Neural crest cell (in vitro differentiated cells): Measurements from ENCODE around the gene THNSL1. TPM values are rescaled to one million over a fixed set of nuclear protein-coding genes. Genes with fewer than 3 reads are reported as not detected.
"Not testable (repeated sequence)": the region's sequence is repeated elsewhere in the genome, so short reads cannot be mapped to it uniquely, and the experiment has no call there.

Experiments used
- DNase-seq: peaks from one replicate; pipeline ENCODE4 v3.0.0; 2021; ENCODE audit warnings: low read depth, mixed read lengths, low spot score
- H3K27ac Mint-ChIP-seq: one replicate; pipeline ENCODE4 v1.8.0; 2021; ENCODE audit warnings: mild to moderate bottlenecking, mixed read lengths; ENCODE audit not compliant: unreplicated experiment
- H3K27me3 Mint-ChIP-seq: 2 replicates; pipeline ENCODE4 v1.8.0; 2021; ENCODE audit warnings: low read depth, mild to moderate bottlenecking, mixed read lengths
- H3K36me3 Mint-ChIP-seq: 2 replicates; pipeline ENCODE4 v1.8.0; 2021; ENCODE audit warnings: low read depth, mild to moderate bottlenecking, mixed read lengths
- H3K4me1 Mint-ChIP-seq: 2 replicates; pipeline ENCODE4 v1.8.0; 2021; ENCODE audit warnings: mixed read lengths
- H3K4me3 Mint-ChIP-seq: one replicate; pipeline ENCODE4 v1.8.0; 2021; ENCODE audit warnings: mild to moderate bottlenecking, mixed read lengths
- H3K9me3 Mint-ChIP-seq: 2 replicates; pipeline ENCODE4 v1.8.0; 2021; ENCODE audit warnings: mixed read lengths
- CTCF ChIP-seq: fragments of 200-600 bp; sonication (generic); conservative IDR thresholded peaks from 2 replicates; pipeline ENCODE4 v1.5.0; 2021; ENCODE audit warnings: antibody characterized with exemption, mild to moderate bottlenecking
- long read RNA-seq: library from polyadenylated mRNA; unstranded; transcript quantifications from one replicate; pipeline ENCODE4 v2.0.0, GENCODE V29; 2020
- total RNA-seq: library from RNA; stranded (reverse); gene quantifications from 2 replicates; pipeline ENCODE4 v1.2.1, GENCODE V29; 2021

THNSL1 gene
- total RNA-seq: 6.3 and 6.5 TPM in 2 replicates
- long read RNA-seq, transcript THNSL1-201 (3 exons, 3,691 nt): major isoform, 34 of 46 reads
- long read RNA-seq, transcript THNSL1-202 (3 exons, 3,788 nt): minor isoform, 11 of 46 reads
- long read RNA-seq, partial matches to known transcripts: 0 of 46 reads
- long read RNA-seq, other reads (novel, unspliced or antisense): 1 of 46 reads

DNA sequence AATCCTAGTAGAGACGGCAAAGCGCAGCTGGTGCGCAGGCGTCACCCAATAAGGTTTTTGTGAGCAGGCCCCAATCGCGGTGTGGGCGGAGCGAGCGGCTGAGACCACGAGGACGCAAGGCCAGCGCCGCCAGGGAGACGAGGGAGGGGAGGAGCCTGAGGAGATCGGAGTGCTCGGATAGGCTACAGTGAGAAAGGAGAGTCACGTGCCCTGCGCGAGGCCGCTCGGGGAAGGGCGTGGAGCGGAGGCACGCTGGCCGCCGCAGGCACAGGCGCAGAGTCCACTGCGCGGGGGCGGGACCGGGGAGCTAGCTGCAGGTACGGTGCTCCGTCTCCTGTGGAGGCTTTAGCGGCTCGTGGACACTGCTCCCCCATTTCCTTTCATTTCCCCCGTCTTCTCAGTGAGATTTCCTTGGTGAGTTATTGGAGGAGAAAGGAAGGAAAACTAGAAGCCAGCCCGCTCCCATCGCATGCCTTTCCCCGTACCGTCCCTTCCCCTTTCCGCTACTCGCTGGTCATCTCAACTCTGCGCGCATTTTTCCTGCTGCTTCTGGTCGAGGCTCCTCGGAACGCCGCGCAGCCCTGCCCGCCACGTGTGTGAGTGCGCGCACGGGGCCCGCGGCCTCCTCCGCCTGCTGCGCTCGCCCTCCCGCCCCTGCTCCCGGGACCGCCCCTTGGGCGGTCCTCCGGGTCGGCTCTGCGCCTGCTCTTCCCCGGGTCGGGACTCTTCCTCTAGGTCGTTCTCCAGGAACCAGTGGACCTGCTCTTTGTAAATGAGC is at the start of gene THNSL1:
Gene THNSL1 (plus strand): TSS at position 237 of the 778 bp plus-strand sequence. CDS start 6,612 bp downstream, outside the sequence.
- peaks cover 7% of the 10 kb centered on the region for H3K36me3 Mint-ChIP-seq
- H3K27me3 Mint-ChIP-seq: no peaks in the 10 kb centered on the region
- peak within 1 kb of the TSS; percentile 92 for H3K4me3 Mint-ChIP-seq
- no peak for TF ChIP-seq CTCF
- H3K9me3 Mint-ChIP-seq: peaks cover 5% of the 10 kb centered on the region
- peak; percentile 92 for DNase-seq
- peak within 1 kb of the TSS; percentile 98 for H3K27ac Mint-ChIP-seq
- H3K4me1 Mint-ChIP-seq: peaks cover 31% of the 10 kb centered on the region

DNA sequence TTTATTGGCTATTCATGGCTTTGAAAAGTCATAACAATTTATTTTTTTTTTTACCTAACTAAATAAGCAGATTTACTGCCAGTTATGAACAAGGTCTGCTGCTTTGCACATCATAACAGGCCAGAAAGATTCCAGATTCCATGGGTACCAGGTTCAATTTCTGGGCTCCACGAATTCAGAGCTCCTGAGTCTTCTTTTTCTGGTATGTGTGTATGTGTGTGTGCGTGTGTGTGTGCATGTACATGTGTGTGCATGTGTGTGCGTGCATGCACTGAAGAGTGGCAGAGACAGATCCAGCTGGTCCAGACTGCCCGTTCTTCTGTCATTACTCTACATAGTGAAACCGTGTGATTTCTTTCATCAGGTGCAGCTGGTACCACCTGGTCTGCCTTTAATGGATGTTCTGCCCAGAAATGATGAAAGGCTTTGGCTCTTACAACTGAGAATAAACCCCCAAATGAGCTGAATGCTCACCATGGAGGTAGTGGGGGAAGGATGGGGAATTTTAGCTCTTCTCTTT is 49.4 kb upstream of the THNSL1 start:
- TF ChIP-seq CTCF: no peak
- Mint-ChIP-seq H3K36me3 (no peaks in the 10 kb centered on the region), H3K4me1 (no peaks in the 10 kb centered on the region)

DNA sequence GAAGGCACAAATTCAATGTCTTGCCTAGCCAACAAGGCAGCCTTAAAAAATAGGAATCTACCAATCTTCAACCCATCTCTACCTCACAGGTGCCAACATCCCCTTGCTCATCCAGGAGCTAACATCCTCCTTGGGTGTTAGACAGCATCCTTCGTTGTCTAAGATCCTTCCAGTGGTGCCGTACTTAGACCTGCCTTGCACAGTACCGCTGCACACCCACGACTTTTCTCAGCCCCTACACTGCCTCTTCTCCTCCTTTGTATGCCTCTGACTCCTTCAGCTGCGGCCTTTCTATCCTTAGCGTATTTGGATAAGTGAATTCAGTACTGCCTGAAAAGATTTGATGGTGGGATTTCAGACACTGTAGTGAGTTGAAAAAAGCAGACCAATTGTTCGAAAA is 48.1 kb upstream of the THNSL1 start:
- H3K9me3 Mint-ChIP-seq: no peaks in the 10 kb centered on the region
- no peak overlapping the region for H3K4me3 Mint-ChIP-seq
- no peak for DNase-seq
- no peaks in the 10 kb centered on the region for H3K4me1 Mint-ChIP-seq
- TF ChIP-seq CTCF: no peak
- H3K27me3 Mint-ChIP-seq: no peaks in the 10 kb centered on the region
- H3K36me3 Mint-ChIP-seq: no peaks in the 10 kb centered on the region
- no peak overlapping the region for H3K27ac Mint-ChIP-seq

More for the DNA sequence above, 49.4 kb upstream of the THNSL1 start:
- no peak for DNase-seq
- Mint-ChIP-seq H3K27ac (no peak overlapping the region), H3K9me3 (no peaks in the 10 kb centered on the region), H3K27me3 (no peaks in the 10 kb centered on the region), H3K4me3 (no peak overlapping the region)

DNA sequence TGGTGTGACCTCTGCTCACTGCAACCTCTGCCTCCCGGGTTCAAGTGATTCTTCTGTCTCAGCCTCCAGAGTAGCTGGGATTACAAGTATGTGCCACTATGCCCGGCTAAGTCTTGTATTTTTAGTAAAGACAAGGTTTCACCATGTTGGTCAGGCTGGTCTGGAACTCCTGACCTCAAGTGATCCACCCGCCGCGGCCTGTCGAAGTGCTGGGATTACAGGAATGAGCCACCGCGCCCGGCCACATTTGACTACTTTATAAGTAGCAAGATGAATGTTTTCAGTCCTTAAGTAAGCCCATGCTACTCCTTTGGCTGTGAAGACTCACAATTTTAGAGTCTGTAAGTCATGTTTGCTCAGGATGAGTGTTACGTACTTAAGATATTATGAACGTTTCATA is 47.5 kb upstream of the THNSL1 start:
- H3K27me3 Mint-ChIP-seq, H3K27ac Mint-ChIP-seq, H3K36me3 Mint-ChIP-seq, DNase-seq, H3K4me3 Mint-ChIP-seq, H3K4me1 Mint-ChIP-seq, H3K9me3 Mint-ChIP-seq: not testable (repeated sequence)

- H3K36me3 Mint-ChIP-seq: no peaks in the 10 kb centered on the region
- no peaks in the 10 kb centered on the region for H3K4me1 Mint-ChIP-seq
- H3K4me3 Mint-ChIP-seq: no peak overlapping the region
- DNase-seq: no peak
- no peaks in the 10 kb centered on the region for H3K27me3 Mint-ChIP-seq
- H3K27ac Mint-ChIP-seq: no peak overlapping the region
- no peak for TF ChIP-seq CTCF
- H3K9me3 Mint-ChIP-seq: no peaks in the 10 kb centered on the region
Observed at GRCh38 chr10:24969841-24970281, 46.6 kb upstream of the THNSL1 start.

- no peaks in the 10 kb centered on the region for H3K4me1 Mint-ChIP-seq
- H3K36me3 Mint-ChIP-seq: no peaks in the 10 kb centered on the region
- no peak for DNase-seq
- no peaks in the 10 kb centered on the region for H3K27me3 Mint-ChIP-seq
- TF ChIP-seq CTCF: no peak
- H3K27ac Mint-ChIP-seq: no peak overlapping the region
- no peaks in the 10 kb centered on the region for H3K9me3 Mint-ChIP-seq
- no peak overlapping the region for H3K4me3 Mint-ChIP-seq
Observed at GRCh38 chr10:24971374-24971773, 45.0 kb upstream of the THNSL1 start.
